Sciatic nerve (tissue), 2 donors: Measurements from ENCODE around the gene CPEB3. TPM values are rescaled to one million over a fixed set of nuclear protein-coding genes. Genes with fewer than 3 reads are reported as not detected.
"Not testable (repeated sequence)": the region's sequence is repeated elsewhere in the genome, so short reads cannot be mapped to it uniquely, and the experiment has no call there.

Experiments used
- ATAC-seq: fragments of 200-7000 bp; cut with Tn5 transposase; one replicate; pipeline ENCODE4 v1.9.1; 2020; ENCODE audit warnings: mild to moderate bottlenecking, moderate library complexity
- DNase-seq: peaks from one replicate; pipeline ENCODE4 v3.0.0-alpha.2; 2020; ENCODE audit warnings: low spot score
- intact Hi-C: fragments of 100-400 bp; cut with DNase I; formaldehyde crosslinking; loops from one replicate; pipeline ENCODE4 v1.14.2; 2022
- total RNA-seq: library from RNA; stranded (reverse); fragmentation: NEBNext Ultra II Directional; extraction: Animal tissue kit (Norgen Biotek cat#: 25700); gene quantifications from one replicate; pipeline ENCODE4 v1.2.1, GENCODE V29; 2021
- donor health status: DM: no; HTN: no; CAD: no.
- donor health status: DM: no; HTN: no; CAD: no.

The CPEB3 gene
- 6.2 TPM for total RNA-seq

- intact Hi-C loops, result no loop called here
- ATAC-seq (peak; percentile 99), DNase-seq (peak; percentile 96)
Observed at GRCh38 chr10:92290837-92291615, at the start of gene CPEB3, which contains the start of gene MARCHF5. CPEB3 (minus strand) TSS chr10:92291078; CDS start chr10:92240350, 50,728 bp downstream. MARCHF5 (plus strand) TSS chr10:92291167; CDS start chr10:92291495, 328 bp downstream.

- DNase-seq, intact Hi-C loops, ATAC-seq: not testable (repeated sequence)
Observed at GRCh38 chr10:92329927-92330326, 39.0 kb upstream of the CPEB3 start.

DNA sequence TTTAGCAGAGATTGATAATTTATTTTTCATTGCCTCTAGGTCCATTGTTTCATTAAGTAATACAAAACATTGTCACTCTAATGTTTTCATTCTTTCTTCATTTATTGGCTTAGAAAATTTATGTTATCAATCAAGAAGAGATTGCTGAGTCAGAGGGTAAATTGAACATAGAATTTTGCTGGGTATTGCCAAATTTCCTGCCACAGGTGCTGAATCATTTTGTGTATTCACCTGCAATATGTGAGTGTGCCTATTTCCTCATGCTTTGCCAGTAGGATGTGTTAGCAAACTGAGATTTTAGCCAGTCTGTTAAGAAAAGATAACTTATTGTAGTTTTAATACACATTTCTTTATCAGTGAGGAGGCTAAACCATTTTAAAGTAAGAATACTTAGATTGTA, 38.1 kb upstream of the CPEB3 start:
- ATAC-seq (no peak), DNase-seq (no peak)
- intact Hi-C loops, result no loop called here

GRCh38 chr10:92327445-92328433, 36.9 kb upstream of the CPEB3 start:
- intact Hi-C loops, result no loop called here
- DNase-seq, result no peak
- ATAC-seq, result no peak

DNA sequence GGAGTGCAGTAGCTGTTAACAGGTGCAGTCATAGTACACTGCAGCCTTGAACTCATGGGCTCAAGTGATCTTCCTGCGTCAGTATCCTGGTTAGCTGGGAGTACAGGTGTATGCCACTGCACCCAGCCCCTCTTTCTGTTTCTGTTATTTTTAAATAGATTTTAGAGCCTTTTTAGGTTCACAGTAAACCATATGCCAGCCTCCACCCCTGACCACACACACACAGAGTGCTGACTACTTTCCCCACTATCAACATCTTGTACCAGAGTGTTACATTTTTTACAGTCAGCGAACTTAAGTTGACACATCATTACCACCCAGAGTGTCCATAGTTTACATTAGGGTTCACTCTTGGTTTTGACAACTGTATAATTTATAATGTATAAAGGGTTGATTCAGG, 32.2 kb upstream of the CPEB3 start:
- no peak for DNase-seq
- no peak for ATAC-seq
- intact Hi-C loops, result no loop called here

DNA sequence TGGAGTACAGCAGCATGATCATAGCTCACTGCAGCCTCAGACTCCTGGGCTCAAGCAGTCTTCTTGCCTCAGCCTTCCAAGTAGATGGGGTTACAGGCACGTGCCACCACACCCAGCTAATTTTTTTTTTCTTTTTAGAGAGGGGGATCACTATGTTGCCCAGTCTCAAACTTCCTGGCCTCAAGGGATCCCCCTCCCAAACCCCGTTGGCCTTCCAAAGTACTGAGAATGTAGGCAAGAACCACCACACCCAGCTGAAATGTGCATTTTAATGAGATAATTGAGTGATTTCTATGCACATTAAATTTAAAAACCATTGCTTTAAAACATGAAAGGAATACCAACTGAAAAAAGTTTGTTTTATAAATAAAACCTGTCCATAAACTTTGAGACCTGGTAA, 25.7 kb upstream of the CPEB3 start:
- DNase-seq, result no peak
- intact Hi-C loops, result no loop called here

GRCh38 chr10:92313750-92314149, 22.9 kb upstream of the CPEB3 start:
- ATAC-seq (no peak), DNase-seq (no peak)
- intact Hi-C loops, result no loop called here

More for the DNA sequence above, 25.7 kb upstream of the CPEB3 start:
- no peak for ATAC-seq

DNA sequence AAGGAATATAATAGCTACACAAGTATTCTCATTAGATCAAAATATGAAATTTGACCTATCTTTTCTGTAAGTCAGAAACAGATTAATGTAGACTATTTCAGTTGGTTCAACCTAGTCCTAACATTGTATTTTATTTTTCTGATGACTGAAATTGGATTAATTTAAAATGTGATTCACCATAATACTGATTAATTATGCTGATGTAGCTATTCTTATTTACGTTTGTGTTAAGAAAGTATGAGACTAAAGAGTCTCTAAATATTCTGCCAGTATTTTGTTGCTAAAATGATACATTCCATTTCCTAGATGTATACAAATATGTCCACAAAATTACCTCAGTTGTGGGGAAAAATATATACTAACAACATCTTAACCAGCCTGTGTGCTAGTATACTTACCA, 18.4 kb upstream of the CPEB3 start:
- intact Hi-C loops, result no loop called here
- ATAC-seq (no peak), DNase-seq (no peak)

DNA sequence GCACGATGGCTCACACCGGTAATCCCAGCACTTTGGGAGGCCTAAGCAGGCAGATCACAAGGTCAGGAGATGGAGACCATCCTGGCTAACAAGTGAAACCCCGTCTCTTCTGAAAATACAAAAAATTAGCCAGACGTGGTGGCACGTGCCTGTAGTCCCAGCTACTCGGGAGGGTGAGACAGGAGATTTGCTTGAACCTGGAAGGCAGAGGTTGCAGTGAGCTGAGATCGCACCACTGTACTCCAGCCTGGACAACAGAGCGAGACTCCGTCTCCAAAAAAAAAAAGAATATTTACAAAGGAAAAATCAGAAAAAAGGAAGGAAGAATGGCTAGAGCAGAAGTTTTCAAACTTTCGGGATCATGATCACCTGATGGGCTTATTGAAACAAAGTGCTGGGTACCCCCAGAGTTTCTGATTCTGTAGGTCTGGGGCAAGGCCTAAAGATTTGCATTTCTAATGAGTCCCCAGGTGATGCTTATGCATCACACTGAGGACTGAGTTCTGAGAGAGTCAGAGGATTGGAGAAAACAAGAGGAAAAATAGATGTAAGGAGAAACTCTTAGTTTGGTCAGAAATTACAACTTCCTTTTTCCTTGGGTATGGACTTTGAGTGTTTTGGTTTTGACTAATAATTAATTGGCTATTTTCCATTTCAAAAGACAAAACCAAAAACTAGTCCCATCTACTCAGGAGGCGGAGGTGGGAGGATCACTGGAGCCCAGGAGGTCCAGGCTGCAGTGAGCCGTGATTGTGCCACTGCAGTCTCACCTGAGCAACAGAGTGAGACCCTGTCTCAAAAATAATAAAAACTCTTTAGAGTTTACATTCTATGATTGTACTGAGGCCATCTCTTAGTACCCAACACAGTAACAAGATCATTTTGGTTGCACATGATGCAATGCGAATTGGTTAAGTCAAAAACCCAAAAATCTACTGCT, 14.5 kb upstream of the CPEB3 start:
- DNase-seq (no peak), ATAC-seq (no peak)
- intact Hi-C loops, result no loop called here

DNA sequence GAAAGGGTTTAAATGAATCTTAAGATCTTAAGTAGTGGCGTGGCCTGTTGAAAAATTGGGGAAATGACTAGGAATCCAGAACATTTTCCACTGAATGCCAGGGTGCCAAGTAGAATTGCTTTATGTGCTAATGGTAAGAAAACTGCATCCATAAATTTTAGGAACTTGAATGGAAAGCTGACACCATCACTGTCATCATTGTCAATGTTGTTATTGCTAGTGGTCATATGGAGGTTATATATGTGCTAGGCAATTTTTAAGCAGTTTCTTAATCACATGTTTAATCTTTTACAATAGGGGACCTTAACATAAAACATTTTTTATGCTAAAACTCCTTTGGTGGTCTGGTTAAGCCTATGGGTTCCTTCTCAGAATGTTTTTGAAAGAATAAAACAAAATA, 13.2 kb upstream of the CPEB3 start:
- intact Hi-C loops, result no loop called here
- DNase-seq (no peak), ATAC-seq (no peak)

DNA sequence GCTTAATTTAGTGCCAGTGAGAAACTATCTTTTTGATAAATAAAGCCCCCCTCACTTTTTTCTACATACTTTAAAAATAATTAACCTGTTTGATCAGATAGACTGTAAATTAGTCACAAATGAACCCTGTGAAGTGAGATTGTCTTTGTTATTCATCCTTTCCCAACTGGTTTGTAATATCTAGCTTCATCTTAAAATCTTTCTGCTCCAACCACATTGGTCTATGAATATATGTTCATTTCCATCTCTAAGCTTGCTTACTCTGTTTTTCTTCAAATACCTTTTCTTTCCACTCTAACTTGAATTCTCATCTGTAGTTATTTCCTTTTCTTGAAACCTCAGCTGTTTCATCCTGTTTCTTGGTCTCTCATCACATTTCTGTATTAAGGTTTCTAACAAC, 12.2 kb upstream of the CPEB3 start:
- ATAC-seq, result no peak
- no peak for DNase-seq
- intact Hi-C loops, result no loop called here

DNA sequence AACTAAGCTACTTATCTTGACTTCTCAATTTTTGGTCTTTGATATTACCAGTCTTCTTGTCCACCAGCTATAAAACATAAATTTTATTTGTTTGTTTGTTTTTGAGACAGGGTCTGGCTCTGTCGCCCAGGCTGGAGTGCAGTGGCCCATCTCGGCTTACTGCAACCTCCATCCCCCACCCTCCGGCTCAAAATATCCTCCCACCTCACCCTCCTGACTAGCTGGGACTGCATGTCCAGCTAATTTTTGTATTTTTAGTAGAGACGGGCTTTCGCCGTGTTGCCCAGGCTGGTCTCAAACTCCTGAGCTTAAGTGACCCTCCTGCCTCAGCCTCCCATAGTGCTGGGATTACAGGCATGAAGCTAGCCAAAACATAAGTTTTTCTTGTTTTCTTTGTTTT, 7.6 kb upstream of the CPEB3 start:
- no peak for ATAC-seq
- intact Hi-C loops, result no loop called here
- DNase-seq, result no peak

GRCh38 chr10:92291921-92292845, 1.3 kb upstream of the CPEB3 start:
- peak; percentile 73 for DNase-seq
- ATAC-seq, result no peak
- intact Hi-C loops, result no loop called here

GRCh38 chr10:92291616-92291865, 663 bp upstream of the CPEB3 start:
- intact Hi-C loops, result no loop called here
- ATAC-seq (no peak), DNase-seq (no peak)

DNA sequence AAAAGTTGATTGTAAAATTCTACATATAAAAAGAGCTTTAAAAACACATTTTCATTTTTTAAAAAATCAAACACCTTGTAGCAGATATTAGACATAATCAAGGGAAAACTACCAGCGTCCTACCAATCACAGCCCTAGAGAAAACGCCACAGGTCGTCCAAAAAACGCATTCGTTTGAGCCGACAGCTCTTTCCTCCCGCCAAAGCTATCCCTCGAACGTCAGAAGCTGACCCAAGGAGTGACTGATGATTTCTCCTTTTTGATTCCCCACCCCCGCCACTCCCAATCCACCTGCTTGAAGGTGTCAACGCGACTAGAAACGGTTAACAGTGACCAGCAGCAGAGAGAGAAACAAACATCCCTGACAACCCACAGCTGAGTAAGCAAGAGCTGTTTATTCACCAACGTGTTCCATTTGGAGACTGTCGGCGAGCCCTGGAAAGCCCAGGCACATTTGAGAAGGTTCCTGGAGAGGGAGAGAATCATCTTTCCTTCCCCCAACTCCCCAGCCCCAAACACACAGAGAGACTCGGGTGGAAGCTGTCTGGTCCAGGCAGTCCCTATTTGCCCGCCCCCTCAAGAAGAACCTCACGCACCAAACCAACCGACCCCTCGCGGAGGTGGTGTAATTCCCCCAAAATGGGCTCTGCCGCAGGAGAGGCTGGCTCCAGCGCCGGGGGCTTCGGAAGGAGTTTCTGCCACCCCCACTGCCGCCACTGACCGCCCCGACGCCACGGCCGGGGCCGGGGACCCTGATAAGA, 622 bp downstream of the CPEB3 start:
- ATAC-seq (peak; percentile 45), DNase-seq (no peak)
- intact Hi-C loops, result no loop called here

DNA sequence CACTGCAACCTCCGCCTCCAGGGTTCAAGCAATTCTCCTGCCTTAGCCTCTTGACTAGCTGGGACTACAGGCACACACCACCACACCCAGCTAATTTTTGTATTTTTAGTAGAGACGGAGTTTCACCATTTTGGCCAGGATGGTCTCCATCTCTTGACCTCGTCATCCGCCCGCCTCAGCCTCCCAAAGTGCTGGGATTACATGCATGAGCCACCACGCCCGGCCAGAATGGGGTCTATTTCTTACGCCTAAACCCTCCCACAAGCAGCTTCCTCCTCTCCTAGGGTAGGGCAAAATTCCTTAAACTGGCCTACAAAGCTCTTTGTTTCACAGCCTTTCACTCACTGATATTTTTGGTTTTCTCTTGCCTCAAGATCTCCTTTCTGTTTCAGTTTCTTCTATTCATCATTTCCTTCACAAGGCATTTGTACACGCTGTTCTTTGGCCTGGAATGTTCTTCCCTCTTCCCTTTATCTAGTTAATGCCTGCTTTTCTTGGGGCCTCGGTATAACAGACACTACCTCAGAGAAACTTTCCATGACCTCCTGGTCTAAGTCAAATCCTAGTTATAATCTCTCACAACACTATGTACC, 6.7 kb downstream of the CPEB3 start:
- no peak for DNase-seq
- intact Hi-C loops, result no loop called here

More for the DNA sequence above, 6.7 kb downstream of the CPEB3 start:
- peak; percentile 48 for ATAC-seq
